ENCODE results near the gene PCNX2.

PCNX2 gene

DNA sequence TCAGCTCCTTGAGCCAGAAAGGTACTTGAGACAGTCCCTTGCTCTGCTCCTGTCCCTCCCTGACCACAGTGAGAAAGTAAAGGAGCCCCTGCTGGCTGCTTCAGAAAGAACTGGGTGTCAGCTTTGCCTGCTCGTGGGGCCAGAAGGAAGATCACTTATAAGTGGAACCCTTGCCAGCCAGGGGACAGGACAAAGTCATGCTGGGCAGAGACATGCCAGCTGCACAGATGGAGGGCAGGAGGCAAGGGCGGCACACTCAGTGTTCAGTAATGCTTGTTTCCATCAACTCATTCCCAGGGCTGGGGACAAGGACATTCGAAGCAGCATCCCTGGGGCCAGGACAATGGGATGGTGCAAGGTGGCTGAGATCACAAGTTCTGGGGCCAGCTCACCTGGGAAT lies 303.3 kb downstream of the PCNX2 start:
- Histone ChIP-seq H3K4me3 (ENCODE audit: insufficient read length, low read depth) (no peak overlapping the region), H3K9ac (ENCODE audit: insufficient read length, low read depth) (no peak overlapping the region), H3K9me3 (ENCODE audit: insufficient read depth, low read length) (peaks cover 31% of the 10 kb centered on the region), H3K4me1 (ENCODE audit: insufficient read depth, insufficient read length) (no peaks in the 10 kb centered on the region), H3K27me3 (ENCODE audit: insufficient read depth, insufficient read length) (no peaks in the 10 kb centered on the region), H3K36me3 (ENCODE audit: insufficient read depth, insufficient read length, low read length) (peaks cover 11% of the 10 kb centered on the region)
- no peak for DNase-seq (ENCODE audit: low read depth, low spot score)
- TF ChIP-seq SUZ12 (IDR thresholded peaks at IDR 0.05; ENCODE audit: extremely low read depth, insufficient read depth, insufficient read length) (no peak), ZNF274 (IDR thresholded peaks at IDR 0.05; ENCODE audit: low read depth, low read length) (no peak), YY1 (IDR thresholded peaks at IDR 0.05; ENCODE audit: insufficient read depth, insufficient read length) (no peak)

GRCh38 chr1:232991238-232991637 lies 304.3 kb downstream of the PCNX2 start:
- Histone ChIP-seq H3K4me3 (ENCODE audit: insufficient read length, low read depth) (no peak overlapping the region), H3K9ac (ENCODE audit: insufficient read length, low read depth) (no peak overlapping the region), H3K9me3 (ENCODE audit: insufficient read depth, low read length) (peaks cover 31% of the 10 kb centered on the region), H3K27me3 (ENCODE audit: insufficient read depth, insufficient read length) (no peaks in the 10 kb centered on the region), H3K4me1 (ENCODE audit: insufficient read depth, insufficient read length) (no peaks in the 10 kb centered on the region), H3K36me3 (ENCODE audit: insufficient read depth, insufficient read length, low read length) (peaks cover 12% of the 10 kb centered on the region)
- DNase-seq (ENCODE audit: low read depth, low spot score): no peak
- TF ChIP-seq SUZ12 (IDR thresholded peaks at IDR 0.05; ENCODE audit: extremely low read depth, insufficient read depth, insufficient read length) (no peak), YY1 (IDR thresholded peaks at IDR 0.05; ENCODE audit: insufficient read depth, insufficient read length) (no peak), ZNF274 (IDR thresholded peaks at IDR 0.05; ENCODE audit: low read depth, low read length) (no peak)

DNA sequence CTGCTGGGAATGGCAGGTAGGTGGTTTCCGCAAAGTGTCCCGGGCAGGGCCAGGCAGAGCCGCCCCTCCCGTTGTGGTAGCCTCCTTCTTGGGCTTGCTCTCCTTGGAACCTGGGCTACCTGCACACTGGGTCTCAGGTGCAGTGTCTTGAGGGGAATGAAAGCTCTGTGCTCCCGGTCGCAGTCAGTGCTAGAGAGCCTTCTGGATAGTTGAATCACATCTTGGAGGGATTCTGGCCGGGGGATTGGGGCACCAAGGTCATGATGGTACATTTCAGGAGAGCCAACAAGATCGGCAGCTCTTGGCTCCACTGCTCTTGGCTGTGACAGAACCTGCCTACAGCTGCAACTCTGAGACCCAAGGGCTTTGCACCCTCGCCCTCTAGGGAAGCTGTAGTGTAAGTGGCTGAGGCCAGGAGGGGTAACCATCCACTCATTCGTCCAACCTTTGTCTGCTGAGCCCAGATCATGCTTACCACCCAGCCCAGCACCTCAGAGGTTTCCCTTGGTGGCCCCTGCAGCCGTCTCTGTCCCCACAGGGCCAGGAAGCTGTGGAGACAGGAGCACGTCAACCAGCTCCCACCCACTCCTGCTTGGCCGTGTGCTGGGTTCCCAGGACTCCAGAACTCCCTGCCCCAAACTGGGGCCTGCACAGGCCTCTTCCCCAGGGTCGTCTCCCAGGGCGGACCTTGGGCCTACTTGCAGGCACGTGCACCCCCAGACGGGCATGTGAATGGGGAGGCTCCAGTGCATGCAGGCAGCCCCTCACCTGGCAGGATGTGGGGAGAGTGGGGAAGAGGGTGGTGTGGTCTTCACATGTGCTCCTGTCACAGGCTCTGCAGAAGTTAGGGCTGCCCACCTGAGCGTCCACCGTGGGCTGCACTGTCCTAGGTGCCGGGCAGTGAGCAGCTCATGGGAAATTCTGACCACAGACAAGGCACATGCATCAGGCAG lies 305.1 kb downstream of the PCNX2 start:
- Histone ChIP-seq H3K36me3 (ENCODE audit: insufficient read depth, insufficient read length, low read length) (peaks cover 20% of the 10 kb centered on the region), H3K4me1 (ENCODE audit: insufficient read depth, insufficient read length) (peaks cover 3% of the 10 kb centered on the region), H3K27me3 (ENCODE audit: insufficient read depth, insufficient read length) (no peaks in the 10 kb centered on the region), H3K4me3 (ENCODE audit: insufficient read length, low read depth) (no peak overlapping the region), H3K9me3 (ENCODE audit: insufficient read depth, low read length) (peaks cover 31% of the 10 kb centered on the region), H3K9ac (ENCODE audit: insufficient read length, low read depth) (no peak overlapping the region)
- TF ChIP-seq YY1 (IDR thresholded peaks at IDR 0.05; ENCODE audit: insufficient read depth, insufficient read length) (no peak), ZNF274 (IDR thresholded peaks at IDR 0.05; ENCODE audit: low read depth, low read length) (no peak), SUZ12 (IDR thresholded peaks at IDR 0.05; ENCODE audit: extremely low read depth, insufficient read depth, insufficient read length) (no peak)
- no peak for DNase-seq (ENCODE audit: low read depth, low spot score)

- DNase-seq (ENCODE audit: low read depth, low spot score): no peak
- peaks cover 25% of the 10 kb centered on the region for H3K36me3 ChIP-seq (ENCODE audit: insufficient read depth, insufficient read length, low read length)
- no peak overlapping the region for H3K9ac ChIP-seq (ENCODE audit: insufficient read length, low read depth)
- H3K4me3 ChIP-seq (ENCODE audit: insufficient read length, low read depth): no peak overlapping the region
- peaks cover 3% of the 10 kb centered on the region for H3K4me1 ChIP-seq (ENCODE audit: insufficient read depth, insufficient read length)
- H3K27me3 ChIP-seq (ENCODE audit: insufficient read depth, insufficient read length): no peaks in the 10 kb centered on the region
- H3K9me3 ChIP-seq (ENCODE audit: insufficient read depth, low read length): peaks cover 14% of the 10 kb centered on the region
- TF ChIP-seq ZNF274 (IDR thresholded peaks at IDR 0.05; ENCODE audit: low read depth, low read length): no peak
- TF ChIP-seq SUZ12 (IDR thresholded peaks at IDR 0.05; ENCODE audit: extremely low read depth, insufficient read depth, insufficient read length): no peak
- no peak for TF ChIP-seq YY1 (IDR thresholded peaks at IDR 0.05; ENCODE audit: insufficient read depth, insufficient read length)
Observed at GRCh38 chr1:232988572-232989040, 306.9 kb downstream of the PCNX2 start.

DNA sequence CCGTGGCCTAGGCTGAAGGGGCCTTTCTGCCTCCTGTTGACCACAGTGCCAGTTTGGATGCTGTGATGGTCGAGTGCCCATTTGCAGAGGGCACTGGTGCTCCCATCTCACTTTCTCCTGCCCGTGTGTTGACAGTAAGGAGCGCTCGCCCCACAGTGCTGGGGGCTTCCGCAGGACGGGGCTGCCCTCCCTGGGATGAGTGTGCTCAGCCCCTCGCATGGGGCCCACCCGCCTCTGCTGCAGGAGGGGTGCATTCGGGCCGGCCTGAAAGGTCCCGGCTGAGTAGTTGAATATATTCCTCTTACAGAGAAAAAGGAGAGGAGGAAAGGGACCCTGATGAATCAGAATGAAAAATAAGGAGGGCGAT lies 307.8 kb downstream of the PCNX2 start:
- TF ChIP-seq SUZ12 (IDR thresholded peaks at IDR 0.05; ENCODE audit: extremely low read depth, insufficient read depth, insufficient read length): no peak
- TF ChIP-seq YY1 (IDR thresholded peaks at IDR 0.05; ENCODE audit: insufficient read depth, insufficient read length): no peak
- TF ChIP-seq ZNF274 (IDR thresholded peaks at IDR 0.05; ENCODE audit: low read depth, low read length): no peak
- H3K36me3 ChIP-seq (ENCODE audit: insufficient read depth, insufficient read length, low read length): peaks cover 30% of the 10 kb centered on the region
- H3K4me1 ChIP-seq (ENCODE audit: insufficient read depth, insufficient read length): peaks cover 3% of the 10 kb centered on the region
- no peaks in the 10 kb centered on the region for H3K27me3 ChIP-seq (ENCODE audit: insufficient read depth, insufficient read length)
- H3K4me3 ChIP-seq (ENCODE audit: insufficient read length, low read depth): no peak overlapping the region
- peaks cover 6% of the 10 kb centered on the region; the same call in 1 of the 2 replicates for H3K9me3 ChIP-seq (ENCODE audit: insufficient read depth, low read length)
- DNase-seq (ENCODE audit: low read depth, low spot score): no peak
- no peak overlapping the region for H3K9ac ChIP-seq (ENCODE audit: insufficient read length, low read depth)

GRCh38 chr1:232987046-232987773 lies 308.3 kb downstream of the PCNX2 start:
- H3K27me3 ChIP-seq (ENCODE audit: insufficient read depth, insufficient read length): no peaks in the 10 kb centered on the region

DNA sequence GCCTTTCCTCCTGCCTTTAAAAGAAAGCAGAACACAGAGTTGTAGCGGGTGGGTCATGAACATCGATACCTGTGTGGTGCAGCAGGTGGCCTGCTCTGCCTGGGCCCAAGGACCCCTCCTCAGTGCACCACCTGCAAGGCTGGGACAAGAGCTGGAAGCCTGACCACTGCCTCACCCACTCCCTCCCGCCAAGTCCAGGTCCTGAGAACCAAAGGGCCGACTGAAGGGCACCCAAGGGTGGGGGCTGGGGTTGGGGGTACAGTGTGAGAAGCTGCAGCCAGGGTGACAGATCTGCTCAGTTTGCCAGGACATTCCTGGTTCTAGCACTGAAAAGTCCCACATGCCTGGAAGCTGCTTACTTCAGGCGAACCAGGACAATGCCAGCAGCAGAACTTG lies 309.0 kb downstream of the PCNX2 start:
- no peaks in the 10 kb centered on the region for H3K27me3 ChIP-seq (ENCODE audit: insufficient read depth, insufficient read length)
- no peak overlapping the region for H3K4me3 ChIP-seq (ENCODE audit: insufficient read length, low read depth)
- no peak overlapping the region for H3K9ac ChIP-seq (ENCODE audit: insufficient read length, low read depth)
- H3K36me3 ChIP-seq (ENCODE audit: insufficient read depth, insufficient read length, low read length): peaks cover 30% of the 10 kb centered on the region
- TF ChIP-seq ZNF274 (IDR thresholded peaks at IDR 0.05; ENCODE audit: low read depth, low read length) (no peak), YY1 (IDR thresholded peaks at IDR 0.05; ENCODE audit: insufficient read depth, insufficient read length) (no peak), SUZ12 (IDR thresholded peaks at IDR 0.05; ENCODE audit: extremely low read depth, insufficient read depth, insufficient read length) (no peak)
- H3K9me3 ChIP-seq (ENCODE audit: insufficient read depth, low read length): no peaks in the 10 kb centered on the region
- peaks cover 6% of the 10 kb centered on the region for H3K4me1 ChIP-seq (ENCODE audit: insufficient read depth, insufficient read length)
- DNase-seq (ENCODE audit: low read depth, low spot score): no peak

More at GRCh38 chr1:232987046-232987773, 308.3 kb downstream of the PCNX2 start:
- Histone ChIP-seq H3K4me3 (ENCODE audit: insufficient read length, low read depth) (no peak overlapping the region), H3K9ac (ENCODE audit: insufficient read length, low read depth) (no peak overlapping the region), H3K36me3 (ENCODE audit: insufficient read depth, insufficient read length, low read length) (peaks cover 30% of the 10 kb centered on the region), H3K4me1 (ENCODE audit: insufficient read depth, insufficient read length) (peaks cover 6% of the 10 kb centered on the region), H3K9me3 (ENCODE audit: insufficient read depth, low read length) (peaks cover under 1% of the 10 kb centered on the region; the same call in 1 of the 2 replicates)
- TF ChIP-seq YY1 (IDR thresholded peaks at IDR 0.05; ENCODE audit: insufficient read depth, insufficient read length) (no peak), ZNF274 (IDR thresholded peaks at IDR 0.05; ENCODE audit: low read depth, low read length) (no peak), SUZ12 (IDR thresholded peaks at IDR 0.05; ENCODE audit: extremely low read depth, insufficient read depth, insufficient read length) (no peak)
- DNase-seq (ENCODE audit: low read depth, low spot score): no peak
